KOPT-K1 (cell line): ENCODE results near the gene GPHN.

Experiments used
- H3K27ac ChIP-seq: fragments of 200-600 bp; sonication (generic); 2 replicates; pipeline ENCODE4 v1.5.1; 2016; ENCODE audit warnings: antibody characterized with exemption, mild to moderate bottlenecking, low read depth, low read length; ENCODE audit not compliant: poor library complexity, severe bottlenecking
- H3K36me3 ChIP-seq: fragments of 200-600 bp; sonication (generic); 2 replicates; pipeline ENCODE4 v1.5.1; 2017; ENCODE audit warnings: antibody characterized with exemption, mild to moderate bottlenecking, low read length, moderate library complexity; ENCODE audit not compliant: insufficient read depth
- H3K9me3 ChIP-seq: fragments of 200-600 bp; sonication (generic); 2 replicates; pipeline ENCODE4 v1.5.1; 2017; ENCODE audit warnings: antibody characterized with exemption, low read length, mild to moderate bottlenecking; ENCODE audit not compliant: insufficient read depth, poor library complexity, severe bottlenecking

The GPHN gene

GRCh38 chr14:66507722-66508546 lies at the start of gene GPHN:
Gene GPHN (plus strand): TSS chr14:66508147.
- no peak within 1 kb of the TSS for H3K27ac ChIP-seq
- peaks cover 22% of the 10 kb centered on the region for H3K9me3 ChIP-seq
- H3K36me3 ChIP-seq = no peaks in the 10 kb centered on the region

DNA sequence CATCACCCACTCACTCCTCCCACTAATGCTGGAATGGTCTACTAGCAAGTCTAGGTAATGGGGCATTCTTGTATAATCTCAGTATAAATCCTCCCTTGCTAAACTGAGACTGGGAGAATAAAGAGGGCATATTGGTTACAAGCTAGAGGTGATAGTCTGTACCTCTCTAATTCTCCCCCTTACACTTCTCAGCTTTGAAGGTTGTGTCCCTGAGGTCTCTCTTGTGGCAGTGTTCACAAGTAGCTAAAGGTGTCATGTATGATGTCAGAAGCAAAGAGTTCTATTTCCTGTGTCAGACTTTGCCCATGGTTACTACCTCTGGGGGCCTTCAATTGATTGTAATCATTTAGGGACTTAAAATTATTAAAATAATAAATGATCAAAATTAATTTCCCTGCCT lies 48.3 kb upstream of the GPHN start:
- H3K27ac ChIP-seq = no peak overlapping the region
- H3K9me3 ChIP-seq = no peaks in the 10 kb centered on the region
- no peaks in the 10 kb centered on the region for H3K36me3 ChIP-seq

GRCh38 chr14:66464261-66464660 lies 43.7 kb upstream of the GPHN start:
- H3K27ac ChIP-seq = no peak overlapping the region
- H3K36me3 ChIP-seq = no peaks in the 10 kb centered on the region
- peaks cover 4% of the 10 kb centered on the region for H3K9me3 ChIP-seq

DNA sequence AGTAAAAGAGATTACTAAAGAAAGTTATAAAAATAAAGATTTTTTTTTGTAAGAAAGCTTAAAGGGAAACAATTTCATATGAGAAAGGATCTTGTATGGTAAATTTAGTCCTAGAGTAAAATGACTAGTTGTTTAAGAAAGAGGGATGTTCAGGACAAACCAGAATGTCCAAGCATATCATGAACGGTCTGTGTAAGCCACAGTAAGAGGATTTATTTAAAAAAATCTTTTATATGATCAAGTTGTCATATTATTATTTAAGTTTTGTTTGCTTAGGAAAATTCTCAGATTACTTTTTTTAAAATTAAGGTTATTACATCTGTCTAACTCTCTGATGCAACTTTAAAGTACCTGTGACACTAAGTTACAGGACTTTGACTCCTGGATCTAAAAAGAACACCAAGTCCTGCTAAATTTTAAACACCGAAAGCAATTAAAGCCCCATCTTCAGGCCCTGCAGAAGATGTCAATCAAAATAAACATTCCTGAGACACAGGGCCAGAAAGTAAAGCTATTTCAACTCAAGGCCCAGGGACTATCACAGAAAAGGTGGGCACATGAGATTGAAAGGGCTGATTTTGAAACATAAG lies 39.1 kb upstream of the GPHN start:
- Histone ChIP-seq H3K27ac (no peak overlapping the region), H3K9me3 (peaks cover 16% of the 10 kb centered on the region), H3K36me3 (no peaks in the 10 kb centered on the region)

GRCh38 chr14:66471584-66471983 lies 36.4 kb upstream of the GPHN start:
- no peak overlapping the region for H3K27ac ChIP-seq

DNA sequence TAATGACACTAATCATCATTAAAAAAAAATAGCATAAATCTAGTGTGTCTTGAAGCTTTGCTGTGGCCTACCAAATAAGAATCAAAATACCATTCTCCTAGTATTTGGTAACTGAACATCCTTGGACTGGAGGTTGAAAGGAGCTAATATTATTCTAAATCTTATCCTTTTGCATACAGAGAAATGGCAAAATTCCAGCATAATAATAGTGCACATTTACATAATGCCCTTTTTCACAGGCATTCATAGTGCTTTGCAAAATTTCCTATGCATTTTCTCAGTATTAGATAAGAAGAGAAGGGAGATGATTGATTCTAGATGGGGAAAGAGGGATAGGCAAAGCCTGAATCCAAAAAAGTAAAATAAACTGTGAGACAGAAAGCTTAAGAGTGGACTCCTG lies 35.7 kb upstream of the GPHN start:
- Histone ChIP-seq H3K9me3 (peaks cover 16% of the 10 kb centered on the region), H3K36me3 (no peaks in the 10 kb centered on the region), H3K27ac (no peak overlapping the region)

More at GRCh38 chr14:66471584-66471983, 36.4 kb upstream of the GPHN start:
- Histone ChIP-seq H3K9me3 (peaks cover 16% of the 10 kb centered on the region), H3K36me3 (no peaks in the 10 kb centered on the region)

- H3K9me3 ChIP-seq = peaks cover 16% of the 10 kb centered on the region
- no peak overlapping the region for H3K27ac ChIP-seq
- no peaks in the 10 kb centered on the region for H3K36me3 ChIP-seq
These were observed 34.7 kb upstream of the GPHN start for GRCh38 chr14:66473223-66473622.

DNA sequence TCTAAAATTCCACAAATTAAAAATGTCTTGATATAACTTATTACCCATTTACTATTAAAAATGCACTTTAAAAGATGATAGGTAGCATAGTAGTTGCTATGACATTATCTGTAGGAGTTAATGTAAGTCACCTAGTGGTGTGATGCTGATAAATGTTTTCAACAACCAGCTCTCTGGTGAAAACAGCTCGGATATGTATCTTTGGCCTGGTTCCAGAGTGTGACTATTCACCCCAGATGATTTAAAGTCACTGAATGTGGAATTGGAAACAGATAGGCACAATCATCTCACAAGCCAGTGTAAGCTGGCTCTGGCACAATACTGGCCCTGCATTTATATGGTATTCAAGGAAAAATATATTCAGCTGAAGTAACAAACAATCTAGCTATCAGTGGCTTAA lies 31.0 kb upstream of the GPHN start:
- H3K36me3 ChIP-seq = no peaks in the 10 kb centered on the region
- no peak overlapping the region for H3K27ac ChIP-seq
- H3K9me3 ChIP-seq = no peaks in the 10 kb centered on the region

GRCh38 chr14:66477567-66477966 lies 30.4 kb upstream of the GPHN start:
- Histone ChIP-seq H3K27ac (no peak overlapping the region), H3K9me3 (no peaks in the 10 kb centered on the region), H3K36me3 (no peaks in the 10 kb centered on the region)

GRCh38 chr14:66482873-66483272 lies 25.1 kb upstream of the GPHN start:
- H3K36me3 ChIP-seq = no peaks in the 10 kb centered on the region
- no peaks in the 10 kb centered on the region for H3K9me3 ChIP-seq
- H3K27ac ChIP-seq = no peak overlapping the region

GRCh38 chr14:66483322-66483721 lies 24.6 kb upstream of the GPHN start:
- H3K27ac ChIP-seq = no peak overlapping the region
- no peaks in the 10 kb centered on the region for H3K36me3 ChIP-seq
- no peaks in the 10 kb centered on the region for H3K9me3 ChIP-seq

GRCh38 chr14:66485029-66485428 lies 22.9 kb upstream of the GPHN start:
- Histone ChIP-seq H3K27ac (no peak overlapping the region), H3K9me3 (no peaks in the 10 kb centered on the region), H3K36me3 (no peaks in the 10 kb centered on the region)

DNA sequence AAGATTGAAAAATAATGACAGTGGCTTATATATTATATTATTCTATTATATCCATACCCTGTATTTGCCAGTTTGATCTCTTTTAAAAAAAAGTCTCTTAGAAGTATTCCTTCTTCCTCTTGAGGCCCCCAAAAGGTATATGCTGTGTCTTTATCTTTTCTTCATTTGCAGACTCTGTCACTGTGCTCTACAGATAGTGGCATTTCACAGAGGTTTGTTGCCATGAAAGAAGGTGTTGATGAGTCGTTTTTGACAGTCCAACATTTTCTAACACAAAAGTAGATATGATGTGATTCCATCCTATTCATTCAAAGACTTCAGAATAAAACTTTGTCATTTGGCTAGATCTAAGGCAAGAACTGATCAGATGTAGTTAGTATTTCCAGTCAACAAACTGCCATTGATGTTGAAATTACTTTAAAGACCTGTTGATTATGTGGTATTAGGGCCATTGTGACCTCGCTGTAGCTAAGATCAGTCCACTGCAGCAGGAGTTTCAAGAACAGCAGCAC lies 22.0 kb upstream of the GPHN start, which contains the start of gene CCDC196:
Gene CCDC196, plus strand, starts transcription at position 462 of the 512 bp plus-strand sequence. CDS start 132 bp downstream, outside the sequence.
- no peaks in the 10 kb centered on the region for H3K36me3 ChIP-seq
- no peak within 1 kb of the TSS for H3K27ac ChIP-seq
- no peaks in the 10 kb centered on the region for H3K9me3 ChIP-seq

GRCh38 chr14:66487164-66487563 lies 20.8 kb upstream of the GPHN start:
- H3K27ac ChIP-seq = no peak overlapping the region
- no peaks in the 10 kb centered on the region for H3K9me3 ChIP-seq
- H3K36me3 ChIP-seq = no peaks in the 10 kb centered on the region

- no peak overlapping the region for H3K27ac ChIP-seq
These were observed 17.5 kb upstream of the GPHN start for GRCh38 chr14:66490143-66491111.

More at GRCh38 chr14:66490143-66491111, 17.5 kb upstream of the GPHN start:
- Histone ChIP-seq H3K36me3 (no peaks in the 10 kb centered on the region), H3K9me3 (no peaks in the 10 kb centered on the region)
